IPS-15b (cell line): ENCODE measurements around the gene FXYD6.
"Not testable (repeated sequence)": the region's sequence is repeated elsewhere in the genome, so short reads cannot be mapped to it uniquely, and the experiment has no call there.

Source experiments
- H3K27me3 ChIP-seq: one replicate; pipeline ENCODE4 v1.6.1; 2013; ENCODE audit warnings: low read length; ENCODE audit not compliant: control insufficient read depth, insufficient read depth
- H3K36me3 ChIP-seq: one replicate; pipeline ENCODE4 v1.6.1; 2013; ENCODE audit warnings: low read length; ENCODE audit not compliant: control insufficient read depth, insufficient read depth
- H3K4me1 ChIP-seq: one replicate; pipeline ENCODE4 v1.6.1; 2013; ENCODE audit warnings: mild to moderate bottlenecking, low read length; ENCODE audit not compliant: control insufficient read depth, insufficient read depth
- H3K4me3 ChIP-seq: one replicate; pipeline ENCODE4 v1.5.1; 2013; ENCODE audit warnings: low read depth, low read length
- H3K9ac ChIP-seq: one replicate; pipeline ENCODE4 v1.6.1; 2013; ENCODE audit warnings: low read depth, mild to moderate bottlenecking, low read length
- H3K9me3 ChIP-seq: one replicate; pipeline ENCODE4 v1.6.1; 2013; ENCODE audit warnings: mild to moderate bottlenecking, low read length; ENCODE audit not compliant: control insufficient read depth, insufficient read depth

The FXYD6 gene

DNA sequence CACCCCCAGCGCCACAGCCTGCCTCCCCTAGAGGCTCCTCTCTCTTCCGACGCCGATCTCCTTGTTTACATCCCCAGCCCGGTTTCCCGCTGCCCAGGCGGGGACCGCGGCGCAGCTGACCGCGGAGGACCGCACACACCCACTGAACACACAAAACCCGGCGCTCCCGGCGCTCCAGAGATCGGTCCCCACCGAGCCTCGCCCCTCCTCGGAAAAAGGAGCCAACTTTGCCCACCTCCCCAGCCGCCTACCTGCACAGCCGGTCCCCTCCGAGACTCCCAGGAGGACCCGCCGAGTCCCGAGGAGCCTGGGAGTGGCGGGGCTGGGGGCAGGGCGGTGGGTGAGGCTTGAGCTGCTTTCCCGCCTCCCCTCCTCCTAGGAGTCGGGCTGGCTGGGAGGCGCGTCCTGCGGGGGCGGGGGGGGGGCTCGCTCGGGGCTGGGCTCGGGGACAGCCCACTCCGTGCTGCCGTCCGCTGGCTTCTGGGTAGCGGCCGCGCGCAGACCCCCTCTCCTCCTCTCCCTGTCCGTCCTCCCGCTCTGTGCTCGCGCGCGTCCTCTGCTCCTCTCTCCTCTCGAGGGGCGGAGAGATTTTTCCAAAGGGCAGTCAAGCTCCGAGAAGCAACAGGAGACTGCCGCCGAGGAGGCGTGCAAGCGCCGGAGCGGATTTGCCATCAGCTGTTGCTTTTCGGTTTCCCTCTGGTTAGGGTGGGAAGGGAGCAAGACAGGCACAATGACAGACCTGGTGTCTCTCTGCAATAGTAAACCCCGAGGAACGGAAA is at the start of gene FXYD6:
Gene FXYD6 (minus strand): TSS at position 318 of the 779 bp plus-strand sequence. CDS start 33,882 bp downstream, outside the sequence.
- peaks cover 15% of the 10 kb centered on the region for H3K4me1 ChIP-seq
- H3K36me3 ChIP-seq = no peaks in the 10 kb centered on the region
- peak within 1 kb of the TSS; percentile 93 for H3K4me3 ChIP-seq
- H3K27me3 ChIP-seq = peaks cover 31% of the 10 kb centered on the region
- H3K9ac ChIP-seq = peak within 1 kb of the TSS; percentile 47
- H3K9me3 ChIP-seq = no peaks in the 10 kb centered on the region

DNA sequence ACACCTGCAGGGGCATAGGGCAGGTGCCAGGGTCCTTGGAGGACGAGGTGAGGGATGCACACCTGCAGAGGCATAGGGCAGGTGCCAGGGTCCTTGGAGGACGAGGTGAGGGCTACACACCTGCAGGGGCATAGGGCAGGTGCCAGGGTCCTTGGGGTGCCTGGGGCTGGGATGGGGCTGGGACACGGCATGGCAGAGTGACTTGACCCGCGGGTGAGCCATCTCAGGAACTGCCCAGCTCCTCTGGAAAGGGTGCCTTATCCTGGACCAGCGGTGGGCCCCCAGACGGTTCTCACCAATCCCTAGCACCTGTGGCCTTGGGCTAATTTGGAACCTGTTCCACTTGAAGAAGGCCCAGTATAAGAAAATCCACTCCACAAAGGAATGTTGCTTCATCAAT is 49.7 kb upstream of the FXYD6 start:
- H3K27me3 ChIP-seq, H3K9me3 ChIP-seq, H3K4me1 ChIP-seq, H3K4me3 ChIP-seq, H3K9ac ChIP-seq, H3K36me3 ChIP-seq: not testable (repeated sequence)

GRCh38 chr11:117925198-117925925 is 48.9 kb upstream of the FXYD6 start:
- Histone ChIP-seq H3K36me3 (no peaks in the 10 kb centered on the region), H3K27me3 (peaks cover 4% of the 10 kb centered on the region), H3K9ac (no peak overlapping the region), H3K4me1 (no peaks in the 10 kb centered on the region), H3K9me3 (no peaks in the 10 kb centered on the region), H3K4me3 (no peak overlapping the region)

- peaks cover 4% of the 10 kb centered on the region for H3K27me3 ChIP-seq
- H3K4me3 ChIP-seq = no peak overlapping the region
- H3K4me1 ChIP-seq = no peaks in the 10 kb centered on the region
- H3K9me3 ChIP-seq = no peaks in the 10 kb centered on the region
- no peak overlapping the region for H3K9ac ChIP-seq
- no peaks in the 10 kb centered on the region for H3K36me3 ChIP-seq
Observed at GRCh38 chr11:117924631-117925170, 48.2 kb upstream of the FXYD6 start.

GRCh38 chr11:117923773-117924172 is 47.3 kb upstream of the FXYD6 start:
- H3K27me3 ChIP-seq = peaks cover 2% of the 10 kb centered on the region
- H3K4me1 ChIP-seq = no peaks in the 10 kb centered on the region
- H3K36me3 ChIP-seq = no peaks in the 10 kb centered on the region
- no peak overlapping the region for H3K4me3 ChIP-seq
- H3K9me3 ChIP-seq = no peaks in the 10 kb centered on the region
- no peak overlapping the region for H3K9ac ChIP-seq

DNA sequence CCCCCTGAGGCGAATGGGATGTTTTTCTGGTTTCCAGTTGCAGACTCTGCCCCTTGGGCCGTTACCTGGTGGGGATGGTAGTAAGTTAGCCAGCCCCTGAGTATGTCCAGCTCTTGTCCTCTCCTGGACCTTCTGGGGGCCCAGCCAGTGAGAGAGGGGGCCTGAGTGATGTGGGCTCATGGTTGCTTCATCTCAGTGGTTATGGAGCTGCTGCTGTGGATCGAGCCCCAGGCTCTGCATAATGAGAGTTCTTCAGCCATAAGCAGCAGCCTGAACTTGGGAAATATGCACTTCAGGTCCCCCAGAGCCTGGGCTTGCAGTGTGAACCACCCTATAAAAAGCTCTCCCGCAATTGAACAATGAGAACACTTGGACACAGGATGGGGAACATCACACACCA is 46.8 kb upstream of the FXYD6 start:
- no peaks in the 10 kb centered on the region for H3K36me3 ChIP-seq
- H3K4me3 ChIP-seq = no peak overlapping the region
- no peaks in the 10 kb centered on the region for H3K9me3 ChIP-seq
- H3K27me3 ChIP-seq = no peaks in the 10 kb centered on the region
- H3K4me1 ChIP-seq = no peaks in the 10 kb centered on the region
- no peak overlapping the region for H3K9ac ChIP-seq

DNA sequence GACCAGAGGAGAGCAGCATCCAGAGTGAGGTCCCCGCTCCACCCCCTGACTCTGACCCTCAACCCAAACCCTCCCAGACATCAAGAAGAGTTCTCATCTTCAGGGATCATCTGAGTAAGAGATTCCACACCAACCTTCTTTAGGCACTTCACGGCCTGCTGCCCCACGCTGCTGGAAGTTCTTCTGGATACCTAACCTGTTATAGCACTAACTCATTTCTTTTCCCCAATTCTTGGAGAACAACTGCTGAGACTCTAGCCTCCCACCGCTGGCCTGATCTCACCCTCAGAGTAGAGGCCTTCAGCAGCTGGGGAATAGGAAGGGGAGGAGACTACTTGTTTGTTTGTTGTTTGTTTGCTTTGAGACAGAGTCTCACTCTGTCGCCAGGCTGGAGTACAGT is 45.4 kb upstream of the FXYD6 start:
- H3K36me3 ChIP-seq = no peaks in the 10 kb centered on the region
- H3K9ac ChIP-seq = no peak overlapping the region
- no peaks in the 10 kb centered on the region for H3K4me1 ChIP-seq
- H3K4me3 ChIP-seq = no peak overlapping the region
- no peaks in the 10 kb centered on the region for H3K9me3 ChIP-seq
- H3K27me3 ChIP-seq = no peaks in the 10 kb centered on the region

DNA sequence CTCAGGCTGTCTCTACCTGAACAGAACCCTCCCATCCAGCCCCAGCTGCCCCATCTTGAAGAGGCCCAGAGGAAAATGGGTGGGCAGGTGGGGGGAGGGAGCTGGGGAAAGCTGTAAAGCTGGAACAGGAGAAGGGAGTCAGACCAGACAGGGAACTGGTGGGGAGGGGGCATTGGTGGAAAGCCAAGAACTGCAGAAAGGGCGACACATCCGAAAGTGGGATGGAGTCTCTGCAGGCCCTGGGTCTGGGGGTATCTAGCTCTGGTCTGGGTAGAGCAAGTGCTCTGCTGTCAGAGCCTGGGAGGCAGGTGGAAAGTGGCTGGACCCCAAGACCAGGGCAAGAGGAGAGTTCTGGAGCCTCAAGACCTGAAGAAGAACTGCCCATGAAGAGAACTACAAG is 45.0 kb upstream of the FXYD6 start:
- H3K4me3 ChIP-seq = no peak overlapping the region
- H3K9ac ChIP-seq = no peak overlapping the region
- H3K9me3 ChIP-seq = no peaks in the 10 kb centered on the region
- no peaks in the 10 kb centered on the region for H3K27me3 ChIP-seq
- no peaks in the 10 kb centered on the region for H3K4me1 ChIP-seq
- no peaks in the 10 kb centered on the region for H3K36me3 ChIP-seq

DNA sequence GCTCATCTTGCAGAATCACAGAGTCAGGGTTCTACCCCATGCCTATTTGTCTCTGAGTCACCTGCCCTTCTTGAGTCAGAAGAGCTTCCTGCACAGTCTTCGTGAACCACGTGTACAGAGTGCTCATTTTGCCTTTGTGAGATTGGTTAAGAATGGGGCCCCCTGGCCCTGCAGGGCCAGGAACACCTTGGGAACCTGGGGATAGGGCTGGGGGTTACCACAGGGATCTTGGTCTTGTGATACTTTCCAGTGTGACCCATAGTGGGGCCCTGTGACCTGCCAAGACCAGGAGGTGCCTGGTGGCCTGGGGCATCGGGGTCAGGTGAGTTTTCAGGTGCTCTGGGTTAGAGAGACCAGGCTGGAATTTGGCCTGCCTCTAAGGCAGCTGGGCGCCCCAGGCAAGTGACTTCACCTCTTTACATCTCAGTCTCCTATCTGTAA is 43.3 kb upstream of the FXYD6 start:
- H3K27me3 ChIP-seq = no peaks in the 10 kb centered on the region
- H3K36me3 ChIP-seq = no peaks in the 10 kb centered on the region
- no peaks in the 10 kb centered on the region for H3K9me3 ChIP-seq
- H3K4me3 ChIP-seq = no peak overlapping the region
- H3K4me1 ChIP-seq = no peaks in the 10 kb centered on the region
- H3K9ac ChIP-seq = no peak overlapping the region

GRCh38 chr11:117919341-117919740 is 42.9 kb upstream of the FXYD6 start:
- H3K4me1 ChIP-seq = no peaks in the 10 kb centered on the region
- H3K9ac ChIP-seq = no peak overlapping the region
- no peaks in the 10 kb centered on the region for H3K36me3 ChIP-seq
- no peaks in the 10 kb centered on the region for H3K27me3 ChIP-seq
- no peaks in the 10 kb centered on the region for H3K9me3 ChIP-seq
- no peak overlapping the region for H3K4me3 ChIP-seq

GRCh38 chr11:117918366-117919255 is 42.2 kb upstream of the FXYD6 start:
- no peaks in the 10 kb centered on the region for H3K27me3 ChIP-seq
- H3K9ac ChIP-seq = no peak overlapping the region
- no peaks in the 10 kb centered on the region for H3K9me3 ChIP-seq
- no peaks in the 10 kb centered on the region for H3K36me3 ChIP-seq
- no peaks in the 10 kb centered on the region for H3K4me1 ChIP-seq
- H3K4me3 ChIP-seq = no peak overlapping the region
